HEK293 (cell line): Measurements from ENCODE around the gene POLR1F.

Experiments used
- CTCF ChIA-PET: fragments of 350-600 bp; formaldehyde crosslinking; extraction: SDS; loops from one replicate; lab custom pipeline; 2021; ENCODE audit warnings: antibody characterized with exemption; lab: Yijun Ruan, JAX
- POLR2A ChIA-PET: fragments of 300-600 bp; formaldehyde crosslinking; extraction: SDS; loops from one replicate; lab custom pipeline; 2020; ENCODE audit warnings: antibody characterized with exemption, inconsistent platforms; lab: Yijun Ruan, JAX
- H3K27ac ChIP-seq: fragments of 200-500 bp; sonication (Bioruptor generic); 2 replicates; pipeline ENCODE4 v1.5.1; 2014; ENCODE audit warnings: low read depth, low read length, control low read depth, inconsistent platforms; ENCODE audit errors: extremely low read depth
- H3K36me3 ChIP-seq, 2 experiments: fragments of 200-500 bp in 1 of 2; sonication (Bioruptor generic) in 1 of 2; 1 replicate in 1 of 2; 2 replicates in 1 of 2; pipeline ENCODE4 v1.5.1; 2014 to 2017; ENCODE audit warnings: inconsistent platforms in 2 of 2, low read length in 2 of 2; ENCODE audit not compliant: control insufficient read depth in 2 of 2, insufficient read depth in 1 of 2
- H3K4me1 ChIP-seq: fragments of 200-500 bp; sonication (Bioruptor generic); 2 replicates; pipeline ENCODE4 v1.5.1; 2014; ENCODE audit warnings: mild to moderate bottlenecking, low read length, inconsistent platforms; ENCODE audit not compliant: control insufficient read depth, insufficient read depth
- H3K4me3 ChIP-seq: 2 replicates; pipeline ENCODE4 v1.5.1; 2011; ENCODE audit warnings: low read depth, mild to moderate bottlenecking, control low read depth, low read length, moderate library complexity
- H3K9me3 ChIP-seq: fragments of 200-500 bp; sonication (Bioruptor generic); 2 replicates; pipeline ENCODE4 v1.5.1; 2014; ENCODE audit warnings: low read depth, low read length, inconsistent platforms; ENCODE audit not compliant: control insufficient read depth, insufficient read depth
- GLI2 ChIP-seq: fragments of 450-650 bp; formaldehyde crosslinking; IDR thresholded peaks from 2 replicates; pipeline ENCODE4; 2017; ENCODE audit warnings: missing biosample characterization, missing genetic modification characterization, low read depth, borderline replicate concordance
- HOXA7 ChIP-seq: sonication (generic); formaldehyde crosslinking; IDR thresholded peaks from 2 replicates; pipeline ENCODE4 v1.8.1; 2022; ENCODE audit warnings: missing genetic modification reagents, borderline replicate concordance
- HOXC10 ChIP-seq: sonication (generic); formaldehyde crosslinking; IDR thresholded peaks from 2 replicates; pipeline ENCODE4 v1.8.1; 2023; ENCODE audit warnings: mild to moderate bottlenecking, missing genetic modification reagents
- PRDM1 ChIP-seq: fragments of 450-650 bp; formaldehyde crosslinking; IDR thresholded peaks from 2 replicates; pipeline ENCODE4; 2016; ENCODE audit warnings: missing biosample characterization, missing genetic modification characterization
- PRDM4 ChIP-seq: fragments of 450-650 bp; formaldehyde crosslinking; IDR thresholded peaks from 2 replicates; pipeline ENCODE4 v1.5.1; 2017; ENCODE audit warnings: missing biosample characterization, missing genetic modification characterization
- RBAK ChIP-seq: fragments of 450-650 bp; formaldehyde crosslinking; IDR thresholded peaks from 2 replicates; pipeline ENCODE4 v1.5.1; 2016; ENCODE audit warnings: missing biosample characterization, missing genetic modification characterization
- REPIN1 ChIP-seq: fragments of 450-650 bp; formaldehyde crosslinking; IDR thresholded peaks from 2 replicates; pipeline ENCODE4 v1.5.1; 2017; ENCODE audit warnings: missing biosample characterization, missing genetic modification characterization, low read depth
- YY1 ChIP-seq: fragments of 450-650 bp; formaldehyde crosslinking; IDR thresholded peaks from 2 replicates; pipeline ENCODE4 v1.5.1; 2018; ENCODE audit warnings: missing biosample characterization, missing genetic modification characterization
- ZBTB49 ChIP-seq: fragments of 450-650 bp; formaldehyde crosslinking; IDR thresholded peaks from 2 replicates; pipeline ENCODE4 v1.5.1; 2016; ENCODE audit warnings: missing biosample characterization, missing genetic modification characterization, low read depth
- ZFP3 ChIP-seq: fragments of 450-650 bp; formaldehyde crosslinking; IDR thresholded peaks from 2 replicates; pipeline ENCODE4 v1.5.1; 2016; ENCODE audit warnings: low read depth, missing biosample characterization, missing genetic modification characterization
- ZIC2 ChIP-seq: fragments of 450-650 bp; formaldehyde crosslinking; IDR thresholded peaks from 2 replicates; pipeline ENCODE4 v1.5.1; 2016; ENCODE audit warnings: missing biosample characterization, missing genetic modification characterization
- ZNF112 ChIP-seq: fragments of 450-650 bp; formaldehyde crosslinking; IDR thresholded peaks from 2 replicates; pipeline ENCODE4 v1.5.0; 2017; ENCODE audit warnings: missing biosample characterization, missing genetic modification characterization
- ZNF16 ChIP-seq: fragments of 450-650 bp; formaldehyde crosslinking; IDR thresholded peaks from 2 replicates; pipeline ENCODE4 v1.5.1; 2016; ENCODE audit warnings: low read depth, missing biosample characterization, missing genetic modification characterization
- ZNF211 ChIP-seq: fragments of 450-650 bp; formaldehyde crosslinking; IDR thresholded peaks from 2 replicates; pipeline ENCODE4 v1.5.1; 2016; ENCODE audit warnings: low read depth, missing biosample characterization, missing genetic modification characterization
- ZNF341 ChIP-seq: fragments of 450-650 bp; formaldehyde crosslinking; IDR thresholded peaks from 2 replicates; pipeline ENCODE4; 2016; ENCODE audit warnings: low read depth, missing biosample characterization, missing genetic modification characterization
- ZNF37A ChIP-seq: fragments of 450-650 bp; IDR thresholded peaks from 2 replicates; pipeline ENCODE4 v1.5.1; 2018; ENCODE audit warnings: missing biosample characterization, missing genetic modification characterization
- ZNF501 ChIP-seq: fragments of 450-650 bp; formaldehyde crosslinking; IDR thresholded peaks from 2 replicates; pipeline ENCODE4 v1.5.1; 2016; ENCODE audit warnings: missing biosample characterization, missing genetic modification characterization
- ZNF510 ChIP-seq: fragments of 450-650 bp; formaldehyde crosslinking; IDR thresholded peaks from 2 replicates; pipeline ENCODE4 v1.5.1; 2018; ENCODE audit warnings: mild to moderate bottlenecking, missing genetic modification characterization, missing biosample characterization; ENCODE audit not compliant: insufficient replicate concordance
- ZNF514 ChIP-seq: fragments of 450-650 bp; formaldehyde crosslinking; IDR thresholded peaks from 2 replicates; pipeline ENCODE4 v1.5.1; 2016; ENCODE audit warnings: missing biosample characterization, missing genetic modification characterization
- ZNF549 ChIP-seq: fragments of 450-650 bp; IDR thresholded peaks from 2 replicates; pipeline ENCODE4 v1.5.1; 2018; ENCODE audit warnings: missing biosample characterization, missing genetic modification characterization, mild to moderate bottlenecking, inconsistent platforms, moderate library complexity
- ZNF596 ChIP-seq: fragments of 450-650 bp; IDR thresholded peaks from 2 replicates; pipeline ENCODE4 v1.5.0; 2018; ENCODE audit warnings: missing biosample characterization, mild to moderate bottlenecking, missing genetic modification characterization, moderate library complexity
- ZNF626 ChIP-seq: fragments of 450-650 bp; sonication (Bioruptor Pico); formaldehyde crosslinking; IDR thresholded peaks from 2 replicates; pipeline ENCODE4 v1.5.1; 2018; ENCODE audit warnings: missing biosample characterization, missing genetic modification characterization, inconsistent platforms
- ZNF704 ChIP-seq: fragments of 450-650 bp; formaldehyde crosslinking; IDR thresholded peaks from 2 replicates; pipeline ENCODE4 v1.5.1; 2016; ENCODE audit warnings: missing biosample characterization, missing genetic modification characterization
- ZNF768 ChIP-seq: fragments of 450-650 bp; formaldehyde crosslinking; IDR thresholded peaks from 2 replicates; pipeline ENCODE4 v1.5.1; 2018; ENCODE audit warnings: missing biosample characterization, mild to moderate bottlenecking, missing genetic modification characterization
- ZSCAN30 ChIP-seq: fragments of 450-650 bp; IDR thresholded peaks from 2 replicates; pipeline ENCODE4 v1.5.1; 2018; ENCODE audit warnings: missing biosample characterization, mild to moderate bottlenecking, missing genetic modification characterization, moderate library complexity

POLR1F gene

GRCh38 chr7:19698331-19698730 lies 10.5 kb downstream of the POLR1F start:
- ChIA-PET POLR2A (no interaction called here), CTCF (no interaction called here)
- no peaks in the 10 kb centered on the region for H3K4me1 ChIP-seq
- no peak overlapping the region for H3K4me3 ChIP-seq
- no peak overlapping the region for H3K27ac ChIP-seq
- H3K9me3 ChIP-seq = no peaks in the 10 kb centered on the region
- H3K36me3 ChIP-seq = peaks cover 14 to 22% of the 10 kb centered on the region in 2 experiments
- TF ChIP-seq ZFP3 (no peak), REPIN1 (no peak), ZIC2 (tag by site-specific recombination) (no peak), ZNF596 (tag by site-specific recombination) (no peak), ZSCAN30 (tag by site-specific recombination) (no peak), PRDM1 (no peak), ZNF112 (no peak)

- POLR2A ChIA-PET = no interaction called here
- no peak overlapping the region for H3K27ac ChIP-seq
- no peak overlapping the region for H3K4me3 ChIP-seq
- no peaks in the 10 kb centered on the region for H3K9me3 ChIP-seq
- H3K36me3 ChIP-seq = peaks cover 9 to 22% of the 10 kb centered on the region in 2 experiments; a peak in 2 of 3 replicates
- TF ChIP-seq ZNF16 (tag by site-specific recombination) (no peak), ZNF37A (no peak), RBAK (no peak), ZNF501 (tag by site-specific recombination) (no peak), YY1 (tag by site-specific recombination) (no peak), HOXA7 (CRISPR knock-in tag) (no peak)
- H3K4me1 ChIP-seq = no peaks in the 10 kb centered on the region
- CTCF ChIA-PET = interaction anchor here (0.8 kb wide), 1 partner anchor 50 kb away, joined by 3 read pairs; no protein-coding TSS in a partner anchor
Measured at GRCh38 chr7:19696926-19697325, 11.9 kb downstream of the POLR1F start.

- TF ChIP-seq ZNF514 (tag by site-specific recombination) = no peak
- no peak for TF ChIP-seq ZBTB49 (tag by site-specific recombination)
- TF ChIP-seq GLI2 (tag by site-specific recombination) = no peak
- no peak for TF ChIP-seq PRDM4 (tag by site-specific recombination)
- no peak for TF ChIP-seq ZNF341 (tag by site-specific recombination)
- TF ChIP-seq ZNF626 = no peak
- TF ChIP-seq ZNF704 (tag by site-specific recombination) = no peak
- no peak for TF ChIP-seq ZNF549 (tag by site-specific recombination)
- no peak for TF ChIP-seq ZNF510 (tag by site-specific recombination)
- no peak for TF ChIP-seq HOXC10
- no peak for TF ChIP-seq PRDM1
- TF ChIP-seq ZNF211 (tag by site-specific recombination) = no peak
- no peak for TF ChIP-seq ZNF768 (tag by site-specific recombination)
- POLR2A ChIA-PET = no interaction called here
- no peak overlapping the region for H3K27ac ChIP-seq
- H3K4me3 ChIP-seq = no peak overlapping the region
- H3K9me3 ChIP-seq = no peaks in the 10 kb centered on the region
- peaks cover 2 to 7% of the 10 kb centered on the region in 2 experiments; a peak in 2 of 3 replicates for H3K36me3 ChIP-seq
- CTCF ChIA-PET = interaction anchor here (0.6 kb wide), 1 partner anchor 1028 kb away, joined by 3 read pairs; no protein-coding TSS in a partner anchor
- no peaks in the 10 kb centered on the region for H3K4me1 ChIP-seq
Measured at GRCh38 chr7:19692111-19692828, 16.6 kb downstream of the POLR1F start.
